UCSD-AML1 (cell line): ENCODE measurements around the gene SEC16A.

Experiments used
- DNase-seq: peaks from one replicate; lab custom pipeline; 2025; ENCODE audit not compliant: unreplicated experiment; lab: John Stamatoyannopoulos, UW

The SEC16A gene

GRCh38 chr9:136466155-136466541 lies 16.7 kb downstream of the SEC16A start:
- no peak for DNase-seq

- DNase-seq = no peak
Measured at GRCh38 chr9:136465500-136466154, 17.2 kb downstream of the SEC16A start.

- DNase-seq = no peak
Measured at GRCh38 chr9:136464241-136464640, 18.6 kb downstream of the SEC16A start.

GRCh38 chr9:136463578-136463977 lies 19.3 kb downstream of the SEC16A start:
- DNase-seq = no peak

- no peak for DNase-seq
Measured at GRCh38 chr9:136462664-136463063, 20.2 kb downstream of the SEC16A start.

- no peak for DNase-seq
Measured at GRCh38 chr9:136460772-136461325, 22.0 kb downstream of the SEC16A start.

GRCh38 chr9:136459425-136459824 lies 23.4 kb downstream of the SEC16A start:
- DNase-seq = no peak

GRCh38 chr9:136457326-136457725 lies 25.5 kb downstream of the SEC16A start:
- DNase-seq = no peak

- no peak for DNase-seq
Measured at GRCh38 chr9:136456258-136456657, 26.6 kb downstream of the SEC16A start.

- DNase-seq = no peak
Measured at GRCh38 chr9:136455043-136456002, 27.5 kb downstream of the SEC16A start.

- DNase-seq = no peak
Measured at GRCh38 chr9:136454026-136454796, 28.6 kb downstream of the SEC16A start.

- no peak for DNase-seq
Measured at GRCh38 chr9:136453326-136453725, 29.5 kb downstream of the SEC16A start.

- no peak for DNase-seq
Measured at GRCh38 chr9:136451221-136451877, 31.5 kb downstream of the SEC16A start.

- no peak for DNase-seq
Measured at GRCh38 chr9:136448655-136449054, 34.2 kb downstream of the SEC16A start.

GRCh38 chr9:136447173-136447778 lies 35.6 kb downstream of the SEC16A start:
- DNase-seq = no peak

GRCh38 chr9:136445799-136446198 lies 37.0 kb downstream of the SEC16A start:
- no peak for DNase-seq

- no peak for DNase-seq
Measured at GRCh38 chr9:136444102-136444501, 38.7 kb downstream of the SEC16A start.

GRCh38 chr9:136443687-136444086 lies 39.2 kb downstream of the SEC16A start:
- no peak for DNase-seq

- no peak for DNase-seq
Measured at GRCh38 chr9:136443087-136443486, 39.8 kb downstream of the SEC16A start.

- DNase-seq = no peak
Measured at GRCh38 chr9:136442265-136442664, 40.6 kb downstream of the SEC16A start.
